ENCODE data around the gene FAM118A.
"Not testable (repeated sequence)": the region's sequence is repeated elsewhere in the genome, so short reads cannot be mapped to it uniquely, and the experiment has no call there.

FAM118A gene

GRCh38 chr22:45310977-45311531, 1.3 kb downstream of the FAM118A start:
- no peak for DNase-seq

GRCh38 chr22:45312415-45312814, 2.7 kb downstream of the FAM118A start:
- no peak for DNase-seq

- no peak for DNase-seq
Measured at GRCh38 chr22:45312856-45313255, 3.1 kb downstream of the FAM118A start.

GRCh38 chr22:45314054-45314721, 4.5 kb downstream of the FAM118A start:
- no peak for DNase-seq

- DNase-seq, result no peak
Measured at GRCh38 chr22:45314786-45315185, 5.1 kb downstream of the FAM118A start.

GRCh38 chr22:45316796-45317526, 7.2 kb downstream of the FAM118A start:
- DNase-seq, result no peak

- no peak for DNase-seq
Measured at GRCh38 chr22:45317551-45318167, 7.9 kb downstream of the FAM118A start.

- peak; percentile 85 to 86 for DNase-seq
Measured at GRCh38 chr22:45318168-45318557, 8.4 kb downstream of the FAM118A start.

GRCh38 chr22:45318558-45319323, 9.0 kb downstream of the FAM118A start:
- peak; percentile 61 to 63 for DNase-seq

- peak in 1 of 2 experiments; percentile 29 for DNase-seq
Measured at GRCh38 chr22:45319324-45319685, 9.6 kb downstream of the FAM118A start.

- DNase-seq, result peak in 1 of 2 experiments; percentile 33
Measured at GRCh38 chr22:45320357-45320976, 10.7 kb downstream of the FAM118A start.

GRCh38 chr22:45321827-45322226, 12.1 kb downstream of the FAM118A start:
- no peak for DNase-seq

- DNase-seq, result no peak
Measured at GRCh38 chr22:45322873-45323525, 13.3 kb downstream of the FAM118A start.

- no peak for DNase-seq
Measured at GRCh38 chr22:45323695-45324094, 14.0 kb downstream of the FAM118A start.

- no peak for DNase-seq
Measured at GRCh38 chr22:45324311-45324711, 14.6 kb downstream of the FAM118A start.

GRCh38 chr22:45328261-45328660, 18.5 kb downstream of the FAM118A start:
- DNase-seq, result not testable (repeated sequence)

- no peak for DNase-seq
Measured at GRCh38 chr22:45328822-45329529, 19.2 kb downstream of the FAM118A start.

GRCh38 chr22:45329530-45329936, 19.8 kb downstream of the FAM118A start:
- DNase-seq, result no peak

- DNase-seq, result no peak
Measured at GRCh38 chr22:45330548-45330947, 20.8 kb downstream of the FAM118A start.

GRCh38 chr22:45331486-45331885, 21.8 kb downstream of the FAM118A start:
- no peak for DNase-seq

GRCh38 chr22:45332001-45332400, 22.3 kb downstream of the FAM118A start:
- no peak for DNase-seq

Measured in activated T-cell treated with anti-CD3 and anti-CD28 coated beads, Interleukin-2, amount 50 U/mL, for 48 hours (primary cell).